Mesendoderm (in vitro differentiated cells): ENCODE results near the gene FSTL4.

ENCODE experiments used
- DNase-seq: peaks from one replicate; pipeline ENCODE4 v3.0.0; 2013
- H2AK5ac ChIP-seq: 2 replicates; pipeline ENCODE4 v1.6.1; 2013; ENCODE audit warnings: low read length, inconsistent platforms
- H2BK120ac ChIP-seq: 2 replicates; pipeline ENCODE4 v1.6.1; 2013; ENCODE audit warnings: low read depth, mild to moderate bottlenecking, low read length, moderate library complexity, mixed read lengths
- H2BK15ac ChIP-seq: replicated peaks from 2 replicates; pipeline ENCODE4 v1.6.1; 2013; ENCODE audit warnings: low read depth, mild to moderate bottlenecking, moderate library complexity
- H2BK5ac ChIP-seq: 2 replicates; pipeline ENCODE4 v1.6.1; 2013; ENCODE audit warnings: low read length, inconsistent platforms
- H3K18ac ChIP-seq: 2 replicates; pipeline ENCODE4 v1.6.1; 2013; ENCODE audit warnings: mild to moderate bottlenecking, low read length, mixed read lengths
- H3K23ac ChIP-seq: one replicate; pipeline ENCODE4 v1.6.1; 2013; ENCODE audit warnings: low read length
- H3K27ac ChIP-seq: 2 replicates; pipeline ENCODE4 v1.5.1; 2013; ENCODE audit warnings: low read depth, mild to moderate bottlenecking, inconsistent platforms, low read length, moderate library complexity
- H3K27me3 ChIP-seq: 2 replicates; pipeline ENCODE4 v1.6.1; 2013; ENCODE audit warnings: low read length, control low read depth, mild to moderate bottlenecking, inconsistent platforms; ENCODE audit not compliant: insufficient read depth, poor library complexity
- H3K36me3 ChIP-seq: 2 replicates; pipeline ENCODE4 v1.6.1; 2013; ENCODE audit warnings: low read length, inconsistent platforms; ENCODE audit not compliant: control insufficient read depth, insufficient read depth
- H3K4ac ChIP-seq: one replicate; pipeline ENCODE4 v1.6.1; 2013; ENCODE audit warnings: low read depth, mild to moderate bottlenecking, low read length, moderate library complexity
- H3K4me1 ChIP-seq: 2 replicates; pipeline ENCODE4 v1.6.1; 2013; ENCODE audit warnings: low read depth, low read length, inconsistent platforms; ENCODE audit not compliant: control insufficient read depth
- H3K4me2 ChIP-seq: 2 replicates; pipeline ENCODE4 v1.6.1; 2013; ENCODE audit warnings: low read length
- H3K4me3 ChIP-seq: 2 replicates; pipeline ENCODE4 v1.5.1; 2013; ENCODE audit warnings: mild to moderate bottlenecking, low read length
- H3K56ac ChIP-seq: one replicate; pipeline ENCODE4 v1.6.1; 2013; ENCODE audit warnings: low read length
- H3K79me1 ChIP-seq: 2 replicates; pipeline ENCODE4 v1.6.1; 2013; ENCODE audit warnings: low read length, inconsistent platforms
- H3K79me2 ChIP-seq: 2 replicates; pipeline ENCODE4 v1.6.1; 2013; ENCODE audit warnings: mild to moderate bottlenecking, low read length; ENCODE audit not compliant: control insufficient read depth, insufficient read depth
- H3K9ac ChIP-seq: 2 replicates; pipeline ENCODE4 v1.6.1; 2013; ENCODE audit warnings: low read length, inconsistent platforms
- H4K5ac ChIP-seq: one replicate; pipeline ENCODE4 v1.6.1; 2013; ENCODE audit warnings: low read length
- H4K8ac ChIP-seq: one replicate; pipeline ENCODE4 v1.6.1; 2013; ENCODE audit warnings: low read depth, mild to moderate bottlenecking, control low read depth, low read length, moderate library complexity
- WGBS: extraction: QIAGEN DNeasy Blood & Tissue Kit; methylation state at CpG from one replicate; pipeline ENCODE4 v1.1.7; 2013; ENCODE audit warnings: low lambda C conversion rate, missing lambda C conversion rate; ENCODE audit not compliant: insufficient coverage; ENCODE audit errors: extremely low coverage; 5-methylcytosine and 5-hydroxymethylcytosine counted together

FSTL4 gene

DNA sequence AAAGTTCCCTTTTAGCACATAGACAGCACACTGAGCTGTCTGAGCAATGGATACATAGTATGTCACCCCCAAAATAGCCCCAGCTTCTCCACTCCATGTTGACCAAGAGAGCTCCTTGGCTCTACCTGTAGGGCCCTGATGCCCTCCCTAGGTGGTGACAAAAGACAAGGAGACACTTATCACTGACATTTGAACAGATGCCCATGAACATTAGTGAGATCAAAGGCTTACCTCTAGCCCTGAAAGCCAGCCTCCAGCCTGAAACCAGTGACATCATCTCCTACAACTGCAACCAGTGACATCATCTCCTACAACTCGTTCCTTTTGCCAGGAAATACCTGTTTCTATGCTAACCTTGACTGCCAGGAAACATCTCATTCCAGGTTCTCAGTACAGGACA is 122.7 kb downstream of the FSTL4 start:
- peak; percentile 67 for DNase-seq
- H2BK120ac ChIP-seq, result no peak overlapping the region
- H4K8ac ChIP-seq, result no peak overlapping the region
- H3K36me3 ChIP-seq, result no peaks in the 10 kb centered on the region
- no peak overlapping the region for H3K27ac ChIP-seq
- H3K79me1 ChIP-seq, result no peaks in the 10 kb centered on the region
- H3K4ac ChIP-seq, result no peak overlapping the region
- H3K4me3 ChIP-seq, result no peak overlapping the region
- no CpG with 5 or more reads among the region's 1 CpG for WGBS
- no peak overlapping the region for H2BK15ac ChIP-seq
- no peak overlapping the region for H3K9ac ChIP-seq
- H3K4me1 ChIP-seq, result no peaks in the 10 kb centered on the region
- no peak overlapping the region for H3K18ac ChIP-seq
- no peak overlapping the region for H3K56ac ChIP-seq
- H2AK5ac ChIP-seq, result no peak overlapping the region
- H3K27me3 ChIP-seq, result no peaks in the 10 kb centered on the region
- H4K5ac ChIP-seq, result no peak overlapping the region
- no peak overlapping the region for H3K23ac ChIP-seq
- no peaks in the 10 kb centered on the region for H3K79me2 ChIP-seq
- H2BK5ac ChIP-seq, result no peak overlapping the region
- H3K4me2 ChIP-seq, result no peak overlapping the region

GRCh38 chr5:133487093-133487492 is 125.2 kb downstream of the FSTL4 start:
- Histone ChIP-seq H3K9ac (no peak overlapping the region), H3K4me3 (no peak overlapping the region), H3K79me1 (no peaks in the 10 kb centered on the region), H2BK120ac (no peak overlapping the region), H2BK5ac (no peak overlapping the region), H4K5ac (no peak overlapping the region), H3K18ac (no peak overlapping the region), H3K79me2 (no peaks in the 10 kb centered on the region), H3K36me3 (no peaks in the 10 kb centered on the region), H2BK15ac (no peak overlapping the region), H3K4me2 (no peak overlapping the region), H3K4ac (no peak overlapping the region), H3K27me3 (no peaks in the 10 kb centered on the region), H3K4me1 (no peaks in the 10 kb centered on the region), H3K27ac (no peak overlapping the region), H2AK5ac (no peak overlapping the region), H3K23ac (no peak overlapping the region), H4K8ac (no peak overlapping the region), H3K56ac (no peak overlapping the region)
- WGBS, result no CpG with 5 or more reads among the region's 4 CpGs
- DNase-seq, result no peak

DNA sequence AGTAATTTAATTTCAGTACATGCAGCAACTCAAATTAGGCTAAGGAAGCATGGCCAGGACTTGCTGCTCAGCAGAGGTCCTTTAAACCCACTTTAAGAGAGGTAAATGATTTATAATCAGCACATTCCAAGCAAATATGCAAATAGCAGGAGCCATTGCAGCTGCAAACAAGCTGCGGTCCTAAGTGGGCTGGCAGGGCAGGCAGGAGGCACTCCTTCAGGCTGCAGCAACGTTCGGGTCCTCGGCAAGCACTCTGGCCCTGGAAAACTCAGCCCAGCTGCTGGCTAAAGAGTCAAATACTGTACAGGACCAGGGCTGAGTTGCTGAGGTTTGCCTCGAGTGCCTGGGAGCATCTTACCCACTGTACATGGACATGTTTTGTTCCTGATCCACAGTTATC is 126.9 kb downstream of the FSTL4 start:
- Histone ChIP-seq H3K79me2 (no peaks in the 10 kb centered on the region), H4K5ac (no peak overlapping the region), H3K27me3 (no peaks in the 10 kb centered on the region), H3K36me3 (no peaks in the 10 kb centered on the region), H2BK5ac (no peak overlapping the region), H3K27ac (no peak overlapping the region), H3K4me3 (no peak overlapping the region), H2AK5ac (no peak overlapping the region), H2BK15ac (no peak overlapping the region), H3K9ac (no peak overlapping the region), H3K23ac (no peak overlapping the region), H2BK120ac (no peak overlapping the region), H3K18ac (no peak overlapping the region), H3K4me1 (no peaks in the 10 kb centered on the region), H3K4me2 (no peak overlapping the region), H3K56ac (no peak overlapping the region), H3K4ac (no peak overlapping the region), H3K79me1 (no peaks in the 10 kb centered on the region), H4K8ac (no peak overlapping the region)
- WGBS, result no CpG with 5 or more reads among the region's 5 CpGs
- no peak for DNase-seq

- no peak overlapping the region for H3K27ac ChIP-seq
- no peak overlapping the region for H2AK5ac ChIP-seq
- no peaks in the 10 kb centered on the region for H3K4me1 ChIP-seq
- H4K5ac ChIP-seq, result no peak overlapping the region
- H2BK120ac ChIP-seq, result no peak overlapping the region
- no peak overlapping the region for H3K9ac ChIP-seq
- no peak overlapping the region for H3K4ac ChIP-seq
- H3K56ac ChIP-seq, result no peak overlapping the region
- no peak for DNase-seq
- WGBS, result no CpG with 5 or more reads among the region's 5 CpGs
- H3K79me1 ChIP-seq, result no peaks in the 10 kb centered on the region
- no peak overlapping the region for H3K23ac ChIP-seq
- no peak overlapping the region for H2BK5ac ChIP-seq
- no peak overlapping the region for H2BK15ac ChIP-seq
- no peak overlapping the region for H3K18ac ChIP-seq
- no peaks in the 10 kb centered on the region for H3K79me2 ChIP-seq
- H3K4me2 ChIP-seq, result no peak overlapping the region
- no peak overlapping the region for H4K8ac ChIP-seq
- no peaks in the 10 kb centered on the region for H3K36me3 ChIP-seq
- no peak overlapping the region for H3K4me3 ChIP-seq
- no peaks in the 10 kb centered on the region for H3K27me3 ChIP-seq
These were observed 128.8 kb downstream of the FSTL4 start for GRCh38 chr5:133483406-133484090.

DNA sequence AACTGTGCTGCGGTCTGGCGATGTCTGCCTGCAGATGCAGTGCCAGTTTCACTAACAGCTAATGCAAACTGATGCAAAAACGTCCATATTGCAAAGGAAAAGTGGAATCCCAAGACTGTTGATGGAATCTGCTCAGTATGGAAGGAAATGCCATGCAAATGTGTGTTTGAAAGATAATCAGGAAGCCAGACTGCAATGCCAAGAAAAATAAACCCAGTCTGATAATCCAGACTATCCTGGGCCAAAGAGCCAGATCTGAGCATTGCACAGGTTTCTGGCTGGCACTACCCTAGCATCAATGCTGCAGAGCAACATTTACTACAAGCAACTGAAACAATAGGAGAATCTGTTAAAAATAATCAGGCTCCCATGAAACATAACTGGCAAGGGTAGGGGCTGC is 130.3 kb downstream of the FSTL4 start:
- H2BK5ac ChIP-seq, result no peak overlapping the region
- no peak overlapping the region for H2BK15ac ChIP-seq
- H3K27ac ChIP-seq, result no peak overlapping the region
- H3K27me3 ChIP-seq, result no peaks in the 10 kb centered on the region
- no peak overlapping the region for H3K4ac ChIP-seq
- no peak overlapping the region for H3K23ac ChIP-seq
- no peaks in the 10 kb centered on the region for H3K4me1 ChIP-seq
- no peaks in the 10 kb centered on the region for H3K36me3 ChIP-seq
- no peak overlapping the region for H3K4me2 ChIP-seq
- H3K9ac ChIP-seq, result no peak overlapping the region
- H3K79me1 ChIP-seq, result no peaks in the 10 kb centered on the region
- H4K8ac ChIP-seq, result no peak overlapping the region
- no peak overlapping the region for H4K5ac ChIP-seq
- WGBS, result no CpG with 5 or more reads among the region's 3 CpGs
- H3K79me2 ChIP-seq, result no peaks in the 10 kb centered on the region
- H3K18ac ChIP-seq, result no peak overlapping the region
- H3K4me3 ChIP-seq, result no peak overlapping the region
- H3K56ac ChIP-seq, result no peak overlapping the region
- no peak overlapping the region for H2BK120ac ChIP-seq
- H2AK5ac ChIP-seq, result no peak overlapping the region
- no peak for DNase-seq

GRCh38 chr5:133480866-133481265 is 131.5 kb downstream of the FSTL4 start:
- H3K79me1 ChIP-seq, result no peaks in the 10 kb centered on the region
- WGBS, result no CpG with 5 or more reads among the region's 10 CpGs
- no peak overlapping the region for H2BK5ac ChIP-seq
- no peak overlapping the region for H3K56ac ChIP-seq
- no peak overlapping the region for H3K4me3 ChIP-seq
- H3K23ac ChIP-seq, result no peak overlapping the region
- no peaks in the 10 kb centered on the region for H3K36me3 ChIP-seq
- no peak overlapping the region for H3K9ac ChIP-seq
- H2AK5ac ChIP-seq, result no peak overlapping the region
- no peak overlapping the region for H3K27ac ChIP-seq
- no peak overlapping the region for H3K4me2 ChIP-seq
- no peak overlapping the region for H4K8ac ChIP-seq
- no peaks in the 10 kb centered on the region for H3K27me3 ChIP-seq
- no peak for DNase-seq
- no peak overlapping the region for H2BK15ac ChIP-seq
- H3K79me2 ChIP-seq, result no peaks in the 10 kb centered on the region
- no peak overlapping the region for H3K18ac ChIP-seq
- H2BK120ac ChIP-seq, result no peak overlapping the region
- no peaks in the 10 kb centered on the region for H3K4me1 ChIP-seq
- H3K4ac ChIP-seq, result no peak overlapping the region
- no peak overlapping the region for H4K5ac ChIP-seq
